ENCODE measurements around the gene GRK3.

Gene GRK3

DNA sequence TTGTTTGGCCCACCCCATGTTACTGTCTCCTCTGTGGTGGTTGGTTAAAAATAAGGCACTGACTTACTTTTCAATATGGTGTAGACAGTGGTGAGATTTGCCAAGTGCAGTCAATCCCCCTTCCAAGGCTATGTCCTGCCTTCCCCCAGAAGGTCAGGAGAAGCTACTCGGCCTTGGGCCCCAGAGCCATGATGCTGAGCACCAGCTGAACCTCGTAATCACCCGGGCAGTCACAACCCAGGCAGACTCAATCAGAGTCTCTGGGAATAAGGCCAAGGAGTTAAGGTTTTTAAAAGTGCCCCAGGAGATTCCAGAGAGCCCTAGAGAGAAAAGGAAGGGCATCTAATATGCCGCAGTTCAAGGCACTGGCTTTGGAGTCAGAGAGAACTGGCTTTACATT lies 201.3 kb downstream of the GRK3 start:
- TF ChIP-seq, protein P1, sequence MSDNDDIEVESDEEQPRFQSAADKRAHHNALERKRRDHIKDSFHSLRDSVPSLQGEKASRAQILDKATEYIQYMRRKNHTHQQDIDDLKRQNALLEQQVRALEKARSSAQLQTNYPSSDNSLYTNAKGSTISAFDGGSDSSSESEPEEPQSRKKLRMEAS (IDR thresholded peaks at IDR 0.05; ENCODE audit: low read depth, low read length) = no peak
- TF ChIP-seq POLR2A (IDR thresholded peaks at IDR 0.05; ENCODE audit: extremely low read depth, insufficient read length) = no peak
- TF ChIP-seq, protein P2, sequence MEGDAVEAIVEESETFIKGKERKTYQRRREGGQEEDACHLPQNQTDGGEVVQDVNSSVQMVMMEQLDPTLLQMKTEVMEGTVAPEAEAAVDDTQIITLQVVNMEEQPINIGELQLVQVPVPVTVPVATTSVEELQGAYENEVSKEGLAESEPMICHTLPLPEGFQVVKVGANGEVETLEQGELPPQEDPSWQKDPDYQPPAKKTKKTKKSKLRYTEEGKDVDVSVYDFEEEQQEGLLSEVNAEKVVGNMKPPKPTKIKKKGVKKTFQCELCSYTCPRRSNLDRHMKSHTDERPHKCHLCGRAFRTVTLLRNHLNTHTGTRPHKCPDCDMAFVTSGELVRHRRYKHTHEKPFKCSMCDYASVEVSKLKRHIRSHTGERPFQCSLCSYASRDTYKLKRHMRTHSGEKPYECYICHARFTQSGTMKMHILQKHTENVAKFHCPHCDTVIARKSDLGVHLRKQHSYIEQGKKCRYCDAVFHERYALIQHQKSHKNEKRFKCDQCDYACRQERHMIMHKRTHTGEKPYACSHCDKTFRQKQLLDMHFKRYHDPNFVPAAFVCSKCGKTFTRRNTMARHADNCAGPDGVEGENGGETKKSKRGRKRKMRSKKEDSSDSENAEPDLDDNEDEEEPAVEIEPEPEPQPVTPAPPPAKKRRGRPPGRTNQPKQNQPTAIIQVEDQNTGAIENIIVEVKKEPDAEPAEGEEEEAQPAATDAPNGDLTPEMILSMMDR (IDR thresholded peaks at IDR 0.05; ENCODE audit: low read depth, low read length) = no peak
- no peak for TF ChIP-seq MYC (IDR thresholded peaks at IDR 0.05; ENCODE audit: low read depth, low read length)
- no peak overlapping the region for H3K4me3 ChIP-seq (ENCODE audit: low read depth, low read length)
- no peak for DNase-seq (ENCODE audit: low read depth)

DNA sequence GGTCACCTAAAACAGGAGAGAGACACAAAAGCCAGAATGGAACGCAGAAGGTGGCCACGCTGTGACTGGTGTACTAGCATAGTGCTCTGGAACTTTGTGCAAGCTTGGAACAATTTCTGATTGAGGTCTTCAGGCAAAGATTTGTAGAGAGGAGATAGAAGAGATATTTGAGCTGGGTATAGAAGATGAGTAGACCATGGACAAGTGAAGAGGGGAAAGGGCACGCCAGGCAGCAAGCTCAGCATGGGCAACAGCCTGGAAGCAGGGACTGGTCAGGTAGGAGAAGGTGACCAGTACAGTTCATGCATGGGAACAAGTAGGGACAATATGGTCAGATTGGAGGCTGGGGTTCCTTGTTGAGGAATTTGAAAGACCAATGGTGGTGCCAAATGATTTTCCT lies 201.9 kb downstream of the GRK3 start:
- TF ChIP-seq, protein P1 (IDR thresholded peaks at IDR 0.05; ENCODE audit: low read depth, low read length) = no peak
- TF ChIP-seq MYC (IDR thresholded peaks at IDR 0.05; ENCODE audit: low read depth, low read length) (no peak), POLR2A (IDR thresholded peaks at IDR 0.05; ENCODE audit: extremely low read depth, insufficient read length) (no peak)
- TF ChIP-seq, protein P2 (IDR thresholded peaks at IDR 0.05; ENCODE audit: low read depth, low read length) = no peak
- H3K4me3 ChIP-seq (ENCODE audit: low read depth, low read length) = no peak overlapping the region
- no peak for DNase-seq (ENCODE audit: low read depth)

DNA sequence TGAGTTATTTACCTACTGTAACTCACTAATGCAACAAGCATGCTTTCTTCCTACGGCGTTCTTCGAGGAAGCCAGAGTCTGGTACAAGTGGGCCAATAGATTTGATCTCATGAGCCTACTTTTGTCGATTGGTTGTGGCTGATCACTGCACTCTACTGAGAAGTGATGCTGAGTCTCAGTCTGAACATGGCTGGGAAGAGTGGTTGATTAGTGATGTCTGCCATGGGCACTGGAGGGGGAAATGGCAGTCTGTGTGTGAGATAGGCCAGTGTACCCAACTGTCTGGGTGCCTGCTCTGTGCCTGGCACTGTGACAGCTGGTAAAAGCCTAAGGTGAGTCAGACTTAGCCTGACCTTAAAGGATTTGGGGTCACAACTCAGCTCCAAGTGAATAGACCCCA lies 205.9 kb downstream of the GRK3 start:
- TF ChIP-seq POLR2A (IDR thresholded peaks at IDR 0.05; ENCODE audit: extremely low read depth, insufficient read length) (no peak), MYC (IDR thresholded peaks at IDR 0.05; ENCODE audit: low read depth, low read length) (no peak)
- TF ChIP-seq, protein P1 (IDR thresholded peaks at IDR 0.05; ENCODE audit: low read depth, low read length) = no peak
- H3K4me3 ChIP-seq (ENCODE audit: low read depth, low read length) = no peak overlapping the region
- no peak for DNase-seq (ENCODE audit: low read depth)

DNA sequence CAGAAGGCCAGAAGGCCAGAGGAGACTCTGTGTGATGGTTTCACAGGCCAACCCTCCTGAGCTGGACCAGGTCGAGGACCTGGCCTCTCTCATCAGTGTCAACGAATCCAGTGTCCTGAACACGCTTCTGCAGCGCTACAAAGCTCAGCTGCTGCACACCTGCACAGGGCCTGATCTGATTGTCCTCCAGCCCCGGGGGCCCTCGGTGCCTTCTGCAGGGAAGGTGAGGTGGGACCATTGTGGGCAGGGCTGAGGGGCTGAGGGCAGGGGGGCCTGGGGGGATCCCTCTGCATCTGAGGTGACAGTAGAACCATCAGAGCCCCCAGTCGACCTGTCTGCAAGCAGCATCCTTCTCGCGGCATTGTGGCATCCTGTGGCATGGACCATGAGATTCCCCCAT lies 207.8 kb downstream of the GRK3 start:
- TF ChIP-seq POLR2A (IDR thresholded peaks at IDR 0.05; ENCODE audit: extremely low read depth, insufficient read length) (no peak), MYC (IDR thresholded peaks at IDR 0.05; ENCODE audit: low read depth, low read length) (no peak)
- TF ChIP-seq, protein P1 (IDR thresholded peaks at IDR 0.05; ENCODE audit: low read depth, low read length) = no peak
- TF ChIP-seq, protein P2 (IDR thresholded peaks at IDR 0.05; ENCODE audit: low read depth, low read length) = no peak
- H3K4me3 ChIP-seq (ENCODE audit: low read depth, low read length) = no peak overlapping the region

DNA sequence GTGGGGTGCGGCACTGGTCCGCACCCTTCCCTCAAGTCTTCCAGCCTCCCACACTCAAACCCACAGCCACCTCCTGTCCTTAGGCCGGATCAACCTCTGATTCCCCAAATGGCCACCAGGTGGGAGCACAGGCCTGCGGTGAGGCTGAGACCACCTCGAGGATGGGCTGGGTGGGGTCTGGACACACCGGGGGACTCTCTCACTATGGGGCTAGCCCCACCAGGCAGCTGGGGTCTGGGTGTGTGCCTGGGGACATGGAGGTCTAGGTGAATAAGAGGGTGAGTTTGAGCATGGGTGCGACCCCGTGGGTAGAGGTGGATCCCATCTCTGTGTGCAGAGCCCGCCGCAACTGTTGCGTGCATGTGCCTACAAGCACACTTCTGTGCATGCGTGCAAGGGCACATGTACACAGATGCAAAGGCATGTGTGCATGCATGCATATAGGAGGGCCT lies 210.1 kb downstream of the GRK3 start:
- TF ChIP-seq MYC (IDR thresholded peaks at IDR 0.05; ENCODE audit: low read depth, low read length) (no peak), POLR2A (IDR thresholded peaks at IDR 0.05; ENCODE audit: extremely low read depth, insufficient read length) (no peak)
- TF ChIP-seq, protein P1 (IDR thresholded peaks at IDR 0.05; ENCODE audit: low read depth, low read length) = no peak
- TF ChIP-seq, protein P2 (IDR thresholded peaks at IDR 0.05; ENCODE audit: low read depth, low read length) = peak; percentile 46
- no peak for DNase-seq (ENCODE audit: low read depth)
- no peak overlapping the region for H3K4me3 ChIP-seq (ENCODE audit: low read depth, low read length)

More for the DNA sequence above, 207.8 kb downstream of the GRK3 start:
- DNase-seq (ENCODE audit: low read depth) = no peak

DNA sequence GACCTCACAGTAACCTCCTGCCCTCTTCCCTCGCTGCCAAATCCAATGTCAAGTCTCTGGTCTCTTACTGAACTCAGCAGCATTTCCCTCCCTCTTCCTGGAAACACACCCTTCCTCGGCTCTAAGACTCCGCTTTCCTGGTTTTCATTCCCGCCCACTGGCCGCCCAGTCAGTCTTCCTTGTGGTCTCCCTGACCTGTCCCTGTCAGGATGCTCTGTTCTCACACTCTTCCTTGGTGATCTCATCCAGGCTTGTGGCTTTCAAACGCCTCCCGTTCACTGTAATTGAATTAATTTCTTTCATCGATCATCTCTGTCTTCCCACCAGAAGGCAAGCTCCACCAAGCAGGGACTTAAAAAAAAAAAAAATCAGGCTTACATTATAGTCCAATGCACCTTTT lies 211.1 kb downstream of the GRK3 start:
- TF ChIP-seq POLR2A (IDR thresholded peaks at IDR 0.05; ENCODE audit: extremely low read depth, insufficient read length) (no peak), MYC (IDR thresholded peaks at IDR 0.05; ENCODE audit: low read depth, low read length) (no peak)
- TF ChIP-seq, protein P2 (IDR thresholded peaks at IDR 0.05; ENCODE audit: low read depth, low read length) = no peak
- TF ChIP-seq, protein P1 (IDR thresholded peaks at IDR 0.05; ENCODE audit: low read depth, low read length) = no peak
- H3K4me3 ChIP-seq (ENCODE audit: low read depth, low read length) = no peak overlapping the region
- DNase-seq (ENCODE audit: low read depth) = no peak
